ENCODE results near the gene PRKAA2. TPM values are rescaled to one million over a fixed set of nuclear protein-coding genes. Genes with fewer than 3 reads are reported as not detected.

Gene PRKAA2
- total RNA-seq, 1 experiment from 2014 or later: 4.5 TPM

DNA sequence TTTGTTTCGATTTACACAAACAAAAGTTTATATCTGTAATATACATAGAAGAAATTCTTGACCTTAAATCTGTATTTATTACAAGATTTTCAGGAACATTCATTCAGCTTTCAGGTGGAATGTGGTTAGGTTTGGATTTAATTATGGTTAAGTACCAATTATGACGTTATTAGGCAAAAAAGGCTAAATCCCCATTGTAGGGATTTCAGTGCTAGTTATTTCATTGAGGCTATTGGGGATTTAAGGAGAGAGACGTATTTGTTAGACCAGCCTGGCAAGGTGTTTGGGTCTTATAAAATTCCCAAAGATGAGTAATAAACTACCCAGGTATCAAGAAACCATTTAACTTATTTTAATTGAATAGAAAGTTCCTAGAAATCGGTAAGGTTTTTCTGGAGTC, 26.0 kb downstream of the PRKAA2 start:
- H3K27me3 ChIP-seq (ENCODE audit: low read length): no peaks in the 10 kb centered on the region
- ChIA-PET POLR2A (ENCODE audit: unreplicated experiment) (no interaction called here), CTCF (no interaction called here)
- no peak overlapping the region for H3K4me3 ChIP-seq (ENCODE audit: low read length)
- TF ChIP-seq, protein P1, sequence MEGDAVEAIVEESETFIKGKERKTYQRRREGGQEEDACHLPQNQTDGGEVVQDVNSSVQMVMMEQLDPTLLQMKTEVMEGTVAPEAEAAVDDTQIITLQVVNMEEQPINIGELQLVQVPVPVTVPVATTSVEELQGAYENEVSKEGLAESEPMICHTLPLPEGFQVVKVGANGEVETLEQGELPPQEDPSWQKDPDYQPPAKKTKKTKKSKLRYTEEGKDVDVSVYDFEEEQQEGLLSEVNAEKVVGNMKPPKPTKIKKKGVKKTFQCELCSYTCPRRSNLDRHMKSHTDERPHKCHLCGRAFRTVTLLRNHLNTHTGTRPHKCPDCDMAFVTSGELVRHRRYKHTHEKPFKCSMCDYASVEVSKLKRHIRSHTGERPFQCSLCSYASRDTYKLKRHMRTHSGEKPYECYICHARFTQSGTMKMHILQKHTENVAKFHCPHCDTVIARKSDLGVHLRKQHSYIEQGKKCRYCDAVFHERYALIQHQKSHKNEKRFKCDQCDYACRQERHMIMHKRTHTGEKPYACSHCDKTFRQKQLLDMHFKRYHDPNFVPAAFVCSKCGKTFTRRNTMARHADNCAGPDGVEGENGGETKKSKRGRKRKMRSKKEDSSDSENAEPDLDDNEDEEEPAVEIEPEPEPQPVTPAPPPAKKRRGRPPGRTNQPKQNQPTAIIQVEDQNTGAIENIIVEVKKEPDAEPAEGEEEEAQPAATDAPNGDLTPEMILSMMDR (conservative IDR thresholded peaks at IDR 0.05; ENCODE audit: low read depth, low read length): no peak
- no peak for TF ChIP-seq EZH2phosphoT487 (IDR thresholded peaks at IDR 0.05; ENCODE audit: borderline replicate concordance, low read length)
- TF ChIP-seq EZH2 (IDR thresholded peaks at IDR 0.05; ENCODE audit: low read length, unreplicated experiment): no peak
- H3K4me1 ChIP-seq (ENCODE audit: insufficient read depth, low read length): peaks cover 2% of the 10 kb centered on the region
- ATAC-seq (no peak), DNase-seq (no peak)
- no peaks in the 10 kb centered on the region for H3K79me2 ChIP-seq (ENCODE audit: low read length)
- H3K4me2 ChIP-seq (ENCODE audit: low read length): no peak overlapping the region
- H3K9me2 ChIP-seq (replicated peaks; ENCODE audit: low read length): no peaks in the 10 kb centered on the region
- no peak overlapping the region for H3K27ac ChIP-seq (ENCODE audit: low read length)
- no peak overlapping the region for H2AFZ ChIP-seq (ENCODE audit: low read length)
- no peaks in the 10 kb centered on the region for H3K9me3 ChIP-seq (ENCODE audit: low read length)
- intact Hi-C loops (cut with micrococcal nuclease): no loop called here
- no peaks in the 10 kb centered on the region for H3F3A ChIP-seq (ENCODE audit: low read length, unreplicated experiment)
- H3K36me3 ChIP-seq (ENCODE audit: low read depth, low read length): no peaks in the 10 kb centered on the region
- no peak overlapping the region for H3K9ac ChIP-seq (ENCODE audit: low read length)
- H4K20me1 ChIP-seq (ENCODE audit: low read length): no peaks in the 10 kb centered on the region
- BruUV-seq (replicated peaks): no TSS peak

DNA sequence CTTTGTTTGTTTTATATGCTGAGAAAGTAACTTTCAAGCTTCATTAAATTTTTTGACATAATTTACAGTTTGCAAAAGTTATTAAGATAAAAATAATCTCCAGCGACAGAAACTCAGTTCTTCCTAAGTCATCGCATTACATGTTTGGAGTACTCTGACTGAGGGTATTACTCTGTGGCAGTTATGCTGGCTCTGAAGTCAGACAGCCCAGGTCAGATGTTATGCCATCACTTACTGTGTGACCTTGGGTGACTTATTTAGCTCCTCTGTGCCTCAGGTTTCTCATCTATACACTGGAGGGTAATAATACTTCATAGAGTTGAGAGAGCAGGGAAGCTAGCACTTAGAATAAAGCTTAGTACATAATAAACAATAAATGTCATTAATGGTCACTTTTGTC, 26.4 kb downstream of the PRKAA2 start:
- Histone ChIP-seq H3K36me3 (ENCODE audit: low read depth, low read length) (no peaks in the 10 kb centered on the region), H3K4me3 (ENCODE audit: low read length) (no peak overlapping the region), H3K9ac (ENCODE audit: low read length) (no peak overlapping the region), H4K20me1 (ENCODE audit: low read length) (no peaks in the 10 kb centered on the region), H3K27me3 (ENCODE audit: low read length) (no peaks in the 10 kb centered on the region), H3F3A (ENCODE audit: low read length, unreplicated experiment) (no peaks in the 10 kb centered on the region), H3K9me2 (replicated peaks; ENCODE audit: low read length) (no peaks in the 10 kb centered on the region), H3K27ac (ENCODE audit: low read length) (no peak overlapping the region), H3K79me2 (ENCODE audit: low read length) (no peaks in the 10 kb centered on the region), H3K4me1 (ENCODE audit: insufficient read depth, low read length) (peaks cover 7% of the 10 kb centered on the region), H3K4me2 (ENCODE audit: low read length) (no peak overlapping the region), H3K9me3 (ENCODE audit: low read length) (no peaks in the 10 kb centered on the region), H2AFZ (ENCODE audit: low read length) (no peak overlapping the region)
- POLR2A ChIA-PET (ENCODE audit: unreplicated experiment): no interaction called here
- TF ChIP-seq EZH2phosphoT487 (IDR thresholded peaks at IDR 0.05; ENCODE audit: borderline replicate concordance, low read length) (no peak), EZH2 (IDR thresholded peaks at IDR 0.05; ENCODE audit: low read length, unreplicated experiment) (no peak)
- TF ChIP-seq, protein P1 (conservative IDR thresholded peaks at IDR 0.05; ENCODE audit: low read depth, low read length): no peak
- CTCF ChIA-PET: no interaction called here
- intact Hi-C loops (cut with micrococcal nuclease): no loop called here
- DNase-seq: no peak
- no TSS peak for BruUV-seq (replicated peaks)
- ATAC-seq: no peak

DNA sequence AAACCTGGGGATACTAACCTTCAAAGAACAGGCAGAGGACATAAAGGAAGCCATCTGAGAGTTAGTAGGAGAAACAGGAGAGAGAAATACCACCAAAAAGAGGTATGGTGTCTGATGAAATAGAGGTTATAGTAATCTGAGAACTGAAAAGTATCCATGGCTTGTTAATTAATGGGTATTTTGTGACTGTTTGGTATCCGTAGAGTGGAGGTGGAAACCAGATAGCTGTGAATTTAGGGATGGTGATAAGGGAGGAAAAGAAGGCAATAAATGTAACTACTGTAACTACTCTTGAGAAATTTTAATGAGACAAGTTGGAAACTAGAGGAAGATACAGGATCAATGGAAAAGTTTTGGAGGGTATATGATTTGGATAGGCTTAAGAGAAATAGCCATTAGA, 27.5 kb downstream of the PRKAA2 start:
- Histone ChIP-seq H3K4me1 (ENCODE audit: insufficient read depth, low read length) (peaks cover 13% of the 10 kb centered on the region), H3K27ac (ENCODE audit: low read length) (no peak overlapping the region), H3K27me3 (ENCODE audit: low read length) (no peaks in the 10 kb centered on the region), H3F3A (ENCODE audit: low read length, unreplicated experiment) (no peaks in the 10 kb centered on the region), H3K79me2 (ENCODE audit: low read length) (no peaks in the 10 kb centered on the region), H4K20me1 (ENCODE audit: low read length) (no peaks in the 10 kb centered on the region), H2AFZ (ENCODE audit: low read length) (no peak overlapping the region), H3K4me3 (ENCODE audit: low read length) (no peak overlapping the region), H3K9ac (ENCODE audit: low read length) (no peak overlapping the region), H3K9me3 (ENCODE audit: low read length) (no peaks in the 10 kb centered on the region), H3K9me2 (replicated peaks; ENCODE audit: low read length) (no peaks in the 10 kb centered on the region), H3K36me3 (ENCODE audit: low read depth, low read length) (no peaks in the 10 kb centered on the region), H3K4me2 (ENCODE audit: low read length) (no peak overlapping the region)
- DNase-seq (no peak), ATAC-seq (no peak)
- ChIA-PET CTCF (no interaction called here), POLR2A (ENCODE audit: unreplicated experiment) (no interaction called here)
- intact Hi-C loops (cut with micrococcal nuclease): no loop called here
- no peak for TF ChIP-seq EZH2phosphoT487 (IDR thresholded peaks at IDR 0.05; ENCODE audit: borderline replicate concordance, low read length)
- TF ChIP-seq, protein P1 (conservative IDR thresholded peaks at IDR 0.05; ENCODE audit: low read depth, low read length): no peak
- no peak for TF ChIP-seq EZH2 (IDR thresholded peaks at IDR 0.05; ENCODE audit: low read length, unreplicated experiment)
- no TSS peak for BruUV-seq (replicated peaks)
